Ectodermal cell (in vitro differentiated cells): Measurements from ENCODE around the gene CNTLN.
"Not testable (repeated sequence)": the region's sequence is repeated elsewhere in the genome, so short reads cannot be mapped to it uniquely, and the experiment has no call there.

Experiments used
- H3K27ac ChIP-seq: 2 replicates; pipeline ENCODE4 v1.7.0; 2013; ENCODE audit warnings: mild to moderate bottlenecking, low read depth, low read length; ENCODE audit not compliant: insufficient read depth, poor library complexity, severe bottlenecking
- H3K27me3 ChIP-seq: 2 replicates; pipeline ENCODE4 v1.7.0; 2013; ENCODE audit warnings: mild to moderate bottlenecking, low read length; ENCODE audit not compliant: insufficient read depth, control insufficient read depth, poor library complexity, severe bottlenecking
- H3K36me3 ChIP-seq: one replicate; pipeline ENCODE4 v1.7.0; 2013; ENCODE audit warnings: low read length; ENCODE audit not compliant: control insufficient read depth, insufficient read depth
- H3K4me1 ChIP-seq: one replicate; pipeline ENCODE4 v1.7.0; 2013; ENCODE audit warnings: low read length; ENCODE audit not compliant: control insufficient read depth, insufficient read depth
- H3K4me3 ChIP-seq: 2 replicates; pipeline ENCODE4 v1.7.0; 2013; ENCODE audit warnings: low read depth, low read length, control low read depth; ENCODE audit not compliant: insufficient read depth
- H3K9me3 ChIP-seq: 2 replicates; pipeline ENCODE4 v1.7.0; 2013; ENCODE audit warnings: mild to moderate bottlenecking, low read length, moderate library complexity; ENCODE audit not compliant: control insufficient read depth
- WGBS, 2 experiments: methylation state at CpG; one replicate each; pipeline ENCODE4 v1.1.7; 2013; ENCODE audit warnings: missing lambda C conversion rate in 2 of 2; 5-methylcytosine and 5-hydroxymethylcytosine counted together

CNTLN gene

GRCh38 chr9:17397166-17397728, 262.4 kb downstream of the CNTLN start:
- not testable (repeated sequence) for H3K9me3 ChIP-seq, H3K27me3 ChIP-seq, H3K36me3 ChIP-seq, H3K4me1 ChIP-seq, H3K4me3 ChIP-seq, H3K27ac ChIP-seq
- 72 to 74% methylated on average over 7 of the region's 7 CpGs for WGBS, 2 experiments

GRCh38 chr9:17398350-17398749, 263.5 kb downstream of the CNTLN start:
- Histone ChIP-seq H3K4me3 (no peak overlapping the region), H3K4me1 (no peaks in the 10 kb centered on the region), H3K27ac (no peak overlapping the region), H3K9me3 (no peaks in the 10 kb centered on the region), H3K36me3 (no peaks in the 10 kb centered on the region), H3K27me3 (no peaks in the 10 kb centered on the region)
- 78 to 84% methylated on average over 2 of the region's 2 CpGs for WGBS, 2 experiments

GRCh38 chr9:17401858-17402257, 267.0 kb downstream of the CNTLN start:
- Histone ChIP-seq H3K27me3 (no peaks in the 10 kb centered on the region), H3K27ac (no peak overlapping the region), H3K4me3 (no peak overlapping the region), H3K4me1 (no peaks in the 10 kb centered on the region), H3K36me3 (no peaks in the 10 kb centered on the region), H3K9me3 (no peaks in the 10 kb centered on the region)
- 83 to 96% methylated on average over 1 to 2 of the region's 2 CpGs for WGBS, 2 experiments

GRCh38 chr9:17402309-17402708, 267.5 kb downstream of the CNTLN start:
- WGBS, 2 experiments: 86 to 89% methylated on average over 2 of the region's 2 CpGs
- no peaks in the 10 kb centered on the region for H3K27me3 ChIP-seq

GRCh38 chr9:17403539-17403938, 268.7 kb downstream of the CNTLN start:
- H3K27me3 ChIP-seq: no peaks in the 10 kb centered on the region
- no peaks in the 10 kb centered on the region for H3K4me1 ChIP-seq
- no peaks in the 10 kb centered on the region for H3K36me3 ChIP-seq
- 94 to 97% methylated on average over 6 of the region's 6 CpGs for WGBS, 2 experiments
- H3K27ac ChIP-seq: no peak overlapping the region
- H3K9me3 ChIP-seq: no peaks in the 10 kb centered on the region
- no peak overlapping the region for H3K4me3 ChIP-seq

More at GRCh38 chr9:17402309-17402708, 267.5 kb downstream of the CNTLN start:
- no peak overlapping the region for H3K27ac ChIP-seq
- H3K4me3 ChIP-seq: no peak overlapping the region
- H3K9me3 ChIP-seq: no peaks in the 10 kb centered on the region
- H3K4me1 ChIP-seq: no peaks in the 10 kb centered on the region
- no peaks in the 10 kb centered on the region for H3K36me3 ChIP-seq

- H3K9me3 ChIP-seq: peaks cover 3% of the 10 kb centered on the region
- no peaks in the 10 kb centered on the region for H3K4me1 ChIP-seq
- H3K27me3 ChIP-seq: no peaks in the 10 kb centered on the region
- no peak overlapping the region for H3K27ac ChIP-seq
- H3K36me3 ChIP-seq: peaks cover 7% of the 10 kb centered on the region
- no peak overlapping the region for H3K4me3 ChIP-seq
- WGBS, 2 experiments: 95 to 97% methylated on average over 2 of the region's 3 CpGs
Observed at GRCh38 chr9:17414986-17415385, 280.1 kb downstream of the CNTLN start.

- Histone ChIP-seq H3K4me3 (no peak overlapping the region), H3K4me1 (no peaks in the 10 kb centered on the region), H3K9me3 (no peaks in the 10 kb centered on the region), H3K36me3 (no peaks in the 10 kb centered on the region), H3K27me3 (no peaks in the 10 kb centered on the region), H3K27ac (no peak overlapping the region)
- 88 to 95% methylated on average over 4 of the region's 4 CpGs for WGBS, 2 experiments
Observed at GRCh38 chr9:17422994-17423680, 288.3 kb downstream of the CNTLN start.

GRCh38 chr9:17423681-17424011, 288.8 kb downstream of the CNTLN start:
- Histone ChIP-seq H3K27ac (no peak overlapping the region), H3K4me3 (no peak overlapping the region), H3K9me3 (no peaks in the 10 kb centered on the region), H3K36me3 (no peaks in the 10 kb centered on the region), H3K27me3 (no peaks in the 10 kb centered on the region), H3K4me1 (no peaks in the 10 kb centered on the region)
- 96 to 97% methylated on average over 4 of the region's 4 CpGs for WGBS, 2 experiments

GRCh38 chr9:17425384-17425783, 290.5 kb downstream of the CNTLN start:
- H3K27ac ChIP-seq: no peak overlapping the region
- no peaks in the 10 kb centered on the region for H3K36me3 ChIP-seq
- no peak overlapping the region for H3K4me3 ChIP-seq
- H3K9me3 ChIP-seq: no peaks in the 10 kb centered on the region
- 92 to 94% methylated on average over 2 of the region's 2 CpGs for WGBS, 2 experiments
- H3K4me1 ChIP-seq: no peaks in the 10 kb centered on the region
- no peaks in the 10 kb centered on the region for H3K27me3 ChIP-seq

- H3K9me3 ChIP-seq: no peaks in the 10 kb centered on the region
- H3K27me3 ChIP-seq: no peaks in the 10 kb centered on the region
- no peak overlapping the region for H3K27ac ChIP-seq
- 89 to 93% methylated on average over 5 to 6 of the region's 6 CpGs for WGBS, 2 experiments
- H3K4me1 ChIP-seq: no peaks in the 10 kb centered on the region
- no peaks in the 10 kb centered on the region for H3K36me3 ChIP-seq
- no peak overlapping the region for H3K4me3 ChIP-seq
Observed at GRCh38 chr9:17433526-17433925, 298.7 kb downstream of the CNTLN start.
